HG03175 (cell line): Measurements from ENCODE around the gene SAMD8.
"Not testable (repeated sequence)": the region's sequence is repeated elsewhere in the genome, so short reads cannot be mapped to it uniquely, and the experiment has no call there.

Source experiments
- ATAC-seq: cut with Tn5 transposase; IDR thresholded peaks from one replicate; pipeline ENCODE4 v1.9.1; 2021; ENCODE audit warnings: mild to moderate bottlenecking, moderate library complexity; ENCODE audit not compliant: unreplicated experiment

The SAMD8 gene

GRCh38 chr10:75212343-75212742, 100.9 kb downstream of the SAMD8 start:
- ATAC-seq: no peak

GRCh38 chr10:75220274-75220673, 108.8 kb downstream of the SAMD8 start:
- ATAC-seq: no peak

- ATAC-seq: not testable (repeated sequence)
Measured at GRCh38 chr10:75221492-75221891, 110.0 kb downstream of the SAMD8 start.

- no peak for ATAC-seq
Measured at GRCh38 chr10:75223507-75223906, 112.1 kb downstream of the SAMD8 start.

- no peak for ATAC-seq
Measured at GRCh38 chr10:75226095-75226494, 114.6 kb downstream of the SAMD8 start.

GRCh38 chr10:75226656-75227055, 115.2 kb downstream of the SAMD8 start:
- no peak for ATAC-seq

GRCh38 chr10:75228278-75228677, 116.8 kb downstream of the SAMD8 start:
- no peak for ATAC-seq

GRCh38 chr10:75228834-75229233, 117.4 kb downstream of the SAMD8 start:
- ATAC-seq: no peak

GRCh38 chr10:75229971-75230370, 118.5 kb downstream of the SAMD8 start:
- no peak for ATAC-seq

GRCh38 chr10:75230600-75231038, 119.2 kb downstream of the SAMD8 start:
- peak; percentile 48 for ATAC-seq
